Fibroblast of lung (primary cell): ENCODE results near the gene SLC24A4.

ENCODE experiments used
- EZH2 ChIP-seq: IDR thresholded peaks from 2 replicates; pipeline ENCODE4 v1.5.1; 2012; ENCODE audit warnings: low read length, control low read depth, mild to moderate bottlenecking; ENCODE audit errors: missing control alignments
- TF ChIP-seq, protein P1 (sequence below), 2 donors: IDR thresholded peaks in 1 of 2; conservative IDR thresholded peaks in 1 of 2; 1 replicate in 1 of 2; 2 replicates in 1 of 2; pipeline ENCODE4 v1.5.1; 2011 to 2012; ENCODE audit warnings: low read length in 2 of 2, control low read depth in 1 of 2, inconsistent platforms in 1 of 2, low read depth in 1 of 2, mild to moderate bottlenecking in 1 of 2

GRCh38 chr14:92340071-92340470 is 17.1 kb downstream of the SLC24A4 start:
- TF ChIP-seq EZH2, result no peak
- TF ChIP-seq, protein P1, sequence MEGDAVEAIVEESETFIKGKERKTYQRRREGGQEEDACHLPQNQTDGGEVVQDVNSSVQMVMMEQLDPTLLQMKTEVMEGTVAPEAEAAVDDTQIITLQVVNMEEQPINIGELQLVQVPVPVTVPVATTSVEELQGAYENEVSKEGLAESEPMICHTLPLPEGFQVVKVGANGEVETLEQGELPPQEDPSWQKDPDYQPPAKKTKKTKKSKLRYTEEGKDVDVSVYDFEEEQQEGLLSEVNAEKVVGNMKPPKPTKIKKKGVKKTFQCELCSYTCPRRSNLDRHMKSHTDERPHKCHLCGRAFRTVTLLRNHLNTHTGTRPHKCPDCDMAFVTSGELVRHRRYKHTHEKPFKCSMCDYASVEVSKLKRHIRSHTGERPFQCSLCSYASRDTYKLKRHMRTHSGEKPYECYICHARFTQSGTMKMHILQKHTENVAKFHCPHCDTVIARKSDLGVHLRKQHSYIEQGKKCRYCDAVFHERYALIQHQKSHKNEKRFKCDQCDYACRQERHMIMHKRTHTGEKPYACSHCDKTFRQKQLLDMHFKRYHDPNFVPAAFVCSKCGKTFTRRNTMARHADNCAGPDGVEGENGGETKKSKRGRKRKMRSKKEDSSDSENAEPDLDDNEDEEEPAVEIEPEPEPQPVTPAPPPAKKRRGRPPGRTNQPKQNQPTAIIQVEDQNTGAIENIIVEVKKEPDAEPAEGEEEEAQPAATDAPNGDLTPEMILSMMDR (conservative IDR thresholded peaks at IDR 0.05 in 1 of 2, IDR thresholded peaks at IDR 0.05 in 1 of 2; ENCODE audit: low read depth in 1 of 2, low read length in 2 of 2), result no peak
